Lower leg skin (tissue), 3 donors: Measurements from ENCODE around the gene LRRC14B.
"Not testable (repeated sequence)": the region's sequence is repeated elsewhere in the genome, so short reads cannot be mapped to it uniquely, and the experiment has no call there.

ENCODE experiments used
- POLR2A ChIP-seq, 2 donors: fragments of 450-650 bp; IDR thresholded peaks; one replicate each; pipeline ENCODE4 v1.6.1; 2016 to 2017; ENCODE audit warnings: antibody characterized with exemption in 2 of 2, mild to moderate bottlenecking in 1 of 2, moderate library complexity in 1 of 2
- TF ChIP-seq, protein P1 (sequence below), 3 donors: fragments of 450-650 bp; IDR thresholded peaks; one replicate each; pipeline ENCODE4 v1.5.1; 2016; ENCODE audit warnings: antibody characterized with exemption in 3 of 3, mild to moderate bottlenecking in 3 of 3, moderate library complexity in 2 of 3

DNA sequence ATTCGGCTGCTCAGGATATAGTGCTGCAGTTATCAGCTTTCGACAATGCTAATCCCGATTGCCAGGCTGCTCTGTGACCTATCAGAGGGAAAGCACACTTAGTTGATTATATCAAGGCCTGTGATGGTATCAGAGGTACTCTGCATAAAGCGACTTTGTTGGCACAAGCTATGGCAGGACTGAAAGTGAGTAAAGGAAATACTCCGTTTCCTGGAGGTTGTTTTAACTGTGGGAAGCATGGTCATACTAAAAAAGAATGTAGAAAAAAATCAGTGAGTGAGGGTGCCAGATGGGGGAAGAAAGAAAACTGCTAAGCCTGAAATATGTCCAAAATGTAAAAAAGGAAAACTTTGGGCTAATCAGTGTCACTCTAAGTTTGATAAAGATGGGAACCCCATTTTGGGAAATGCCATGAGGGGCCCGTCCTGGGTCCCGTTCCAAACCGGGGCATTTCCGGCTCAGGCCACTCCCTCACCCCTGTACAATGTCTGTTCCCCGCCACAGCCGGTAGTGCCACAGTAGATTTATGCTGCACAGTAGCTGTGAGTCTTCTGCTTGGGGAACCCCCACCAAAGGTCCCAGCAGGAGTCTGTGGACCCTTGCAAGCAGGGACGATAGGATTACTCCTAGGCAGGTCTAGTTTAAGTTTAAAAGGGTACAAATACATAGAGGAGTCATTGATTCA, 52.5 kb downstream of the LRRC14B start:
- TF ChIP-seq, protein P1, sequence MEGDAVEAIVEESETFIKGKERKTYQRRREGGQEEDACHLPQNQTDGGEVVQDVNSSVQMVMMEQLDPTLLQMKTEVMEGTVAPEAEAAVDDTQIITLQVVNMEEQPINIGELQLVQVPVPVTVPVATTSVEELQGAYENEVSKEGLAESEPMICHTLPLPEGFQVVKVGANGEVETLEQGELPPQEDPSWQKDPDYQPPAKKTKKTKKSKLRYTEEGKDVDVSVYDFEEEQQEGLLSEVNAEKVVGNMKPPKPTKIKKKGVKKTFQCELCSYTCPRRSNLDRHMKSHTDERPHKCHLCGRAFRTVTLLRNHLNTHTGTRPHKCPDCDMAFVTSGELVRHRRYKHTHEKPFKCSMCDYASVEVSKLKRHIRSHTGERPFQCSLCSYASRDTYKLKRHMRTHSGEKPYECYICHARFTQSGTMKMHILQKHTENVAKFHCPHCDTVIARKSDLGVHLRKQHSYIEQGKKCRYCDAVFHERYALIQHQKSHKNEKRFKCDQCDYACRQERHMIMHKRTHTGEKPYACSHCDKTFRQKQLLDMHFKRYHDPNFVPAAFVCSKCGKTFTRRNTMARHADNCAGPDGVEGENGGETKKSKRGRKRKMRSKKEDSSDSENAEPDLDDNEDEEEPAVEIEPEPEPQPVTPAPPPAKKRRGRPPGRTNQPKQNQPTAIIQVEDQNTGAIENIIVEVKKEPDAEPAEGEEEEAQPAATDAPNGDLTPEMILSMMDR (IDR thresholded peaks at IDR 0.05) = not testable (repeated sequence)
- TF ChIP-seq POLR2A (IDR thresholded peaks at IDR 0.05) = not testable (repeated sequence)
